Choroid plexus epithelial cell (primary cell): ENCODE data around the gene RIMBP3B.
"Not testable (repeated sequence)": the region's sequence is repeated elsewhere in the genome, so short reads cannot be mapped to it uniquely, and the experiment has no call there.

ENCODE experiments used
- DNase-seq: peaks from one replicate; pipeline ENCODE4 v3.0.0-alpha.2; 2010; ENCODE audit warnings: low read depth
- H3K4me3 ChIP-seq: 2 replicates; pipeline ENCODE4 v1.5.1; 2011; ENCODE audit warnings: low read depth, mild to moderate bottlenecking, control low read depth, low read length, moderate library complexity

The RIMBP3B gene

DNA sequence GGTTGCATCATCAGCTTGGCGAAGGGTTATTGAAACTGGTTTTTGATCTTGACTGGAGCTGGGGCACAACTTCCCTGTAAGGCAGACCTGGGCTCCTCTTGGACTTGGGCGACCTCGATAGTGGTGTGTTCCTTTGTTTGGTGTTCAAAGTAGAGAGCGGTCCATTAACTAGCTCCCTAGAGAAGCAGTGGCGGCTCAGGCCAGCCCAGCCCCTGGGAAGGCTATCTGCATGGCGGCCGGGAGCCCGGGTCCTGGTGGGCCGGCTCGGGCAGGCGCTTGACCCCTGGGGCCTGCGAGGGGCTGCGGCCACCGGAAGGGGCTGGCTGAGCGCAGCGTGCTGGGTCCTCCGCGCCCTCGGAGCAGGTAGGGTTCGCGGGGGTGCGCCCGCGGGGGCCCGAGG, 32.8 kb downstream of the RIMBP3B start:
- H3K4me3 ChIP-seq, DNase-seq: not testable (repeated sequence)

DNA sequence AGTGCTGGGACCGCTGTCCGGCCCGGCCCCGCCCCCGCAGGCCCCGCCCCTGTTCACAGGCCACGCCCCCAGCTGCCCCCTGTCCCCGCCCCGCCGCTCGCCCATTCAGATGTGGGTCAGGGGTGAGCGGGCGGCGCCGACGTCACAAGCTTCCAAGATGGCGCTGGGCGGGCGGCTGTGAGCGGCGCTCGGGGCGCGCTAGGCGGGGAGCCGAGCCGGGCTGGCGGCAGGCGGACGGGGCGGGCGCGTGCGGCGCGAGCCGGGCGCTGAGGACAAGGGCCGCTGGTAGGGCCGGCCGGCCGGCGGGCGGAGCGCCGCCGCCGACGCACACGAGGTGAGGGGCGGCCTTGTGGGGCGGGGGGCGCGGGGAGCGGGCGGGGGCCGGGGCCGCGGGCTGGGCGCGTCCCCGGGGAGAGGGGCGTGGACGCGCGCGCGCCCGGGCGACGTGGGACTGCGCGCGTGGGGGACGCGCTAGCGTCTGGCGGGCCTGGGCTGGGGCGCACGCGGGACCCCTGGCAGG, 33.7 kb downstream of the RIMBP3B start, which contains the start of gene HIC2:
Gene HIC2 (plus strand): TSS at position 145 of the 520 bp plus-strand sequence. CDS start 25,461 bp downstream, outside the sequence.
- H3K4me3 ChIP-seq = peak within 1 kb of the TSS; percentile 54
- DNase-seq = not testable (repeated sequence)

DNA sequence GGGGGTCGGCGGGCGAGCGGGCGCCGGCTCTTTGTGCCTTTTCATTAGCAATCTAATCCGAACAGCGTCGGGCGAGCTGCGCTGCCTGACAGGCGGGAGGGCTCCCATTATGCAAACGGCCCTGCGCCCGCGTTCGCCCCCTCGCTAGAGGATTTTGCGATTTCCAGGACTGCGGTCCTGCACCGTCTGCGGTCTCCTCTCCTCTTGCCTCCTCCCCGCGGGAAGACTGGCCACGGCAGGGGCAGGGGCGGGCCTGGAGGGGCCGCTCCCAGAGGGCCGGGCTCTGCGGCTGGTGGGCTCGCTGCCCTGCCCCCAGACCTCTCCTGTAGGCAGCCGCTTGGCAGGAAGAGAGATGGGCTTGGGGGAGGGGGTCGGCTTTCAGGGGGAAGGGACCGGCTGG, 34.3 kb downstream of the RIMBP3B start:
- not testable (repeated sequence) for DNase-seq
- H3K4me3 ChIP-seq = peak overlapping the region; percentile 54

DNA sequence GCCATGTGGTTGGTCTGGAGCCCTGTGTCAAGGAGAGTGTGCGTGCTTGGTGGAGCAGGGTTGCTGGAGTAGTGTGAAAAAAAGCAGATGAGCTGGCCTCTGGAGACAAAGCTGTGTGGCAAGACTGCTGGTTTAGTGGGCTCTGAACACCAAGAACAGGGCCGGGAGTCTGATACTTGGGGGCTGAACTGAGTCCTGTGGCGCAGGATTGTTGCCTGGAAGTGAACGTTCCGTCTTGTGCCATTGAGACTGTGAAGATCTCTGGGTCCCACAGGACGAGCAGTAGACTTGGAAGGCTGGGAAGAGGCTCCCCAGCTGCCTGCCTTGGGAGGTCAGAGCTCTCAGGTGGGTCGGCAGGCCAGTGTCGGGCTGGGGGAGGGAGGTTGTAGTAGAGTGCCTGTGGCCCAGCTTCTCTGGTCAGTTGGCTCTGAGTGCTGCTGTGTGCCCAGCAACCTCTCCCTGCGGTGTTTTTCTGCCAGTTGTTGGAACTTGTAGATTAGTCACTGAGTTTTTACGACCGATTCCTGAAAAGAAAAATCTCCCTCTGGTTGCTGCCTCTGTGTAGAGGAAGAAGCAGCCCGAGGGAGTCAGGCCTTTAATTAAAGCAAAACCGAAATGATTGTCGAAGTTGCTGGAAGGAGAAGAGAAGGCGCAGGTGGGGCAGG, 35.6 kb downstream of the RIMBP3B start:
- not testable (repeated sequence) for DNase-seq, H3K4me3 ChIP-seq

DNA sequence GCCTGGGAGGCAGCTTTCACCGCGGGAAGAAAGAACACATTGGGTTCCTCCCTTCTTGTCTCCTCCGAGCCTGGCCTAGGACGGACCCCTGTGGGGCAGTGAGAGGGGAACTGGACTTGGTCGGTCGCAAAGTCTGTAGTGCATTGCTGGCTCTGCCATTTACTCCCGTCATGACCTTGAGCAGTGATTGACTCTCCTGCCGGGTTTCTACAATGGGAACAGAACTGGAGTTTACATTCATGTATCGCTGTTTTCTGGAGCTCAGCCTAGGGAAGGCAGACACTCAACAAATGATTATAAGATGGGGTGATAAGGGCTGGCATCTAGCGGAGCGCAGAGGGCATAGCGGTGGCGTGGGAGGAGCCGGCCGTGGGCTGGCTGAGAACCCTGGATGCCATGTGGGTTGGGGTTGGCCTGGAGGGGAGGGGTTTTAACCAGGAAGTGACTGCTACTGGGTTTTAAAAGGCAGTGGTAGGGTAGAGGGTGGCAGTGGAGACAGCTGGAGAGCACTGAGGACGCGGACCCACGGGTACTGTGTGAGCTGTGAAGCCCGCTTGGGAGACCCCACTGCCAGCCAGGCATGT, 36.7 kb downstream of the RIMBP3B start:
- DNase-seq, H3K4me3 ChIP-seq: not testable (repeated sequence)

DNA sequence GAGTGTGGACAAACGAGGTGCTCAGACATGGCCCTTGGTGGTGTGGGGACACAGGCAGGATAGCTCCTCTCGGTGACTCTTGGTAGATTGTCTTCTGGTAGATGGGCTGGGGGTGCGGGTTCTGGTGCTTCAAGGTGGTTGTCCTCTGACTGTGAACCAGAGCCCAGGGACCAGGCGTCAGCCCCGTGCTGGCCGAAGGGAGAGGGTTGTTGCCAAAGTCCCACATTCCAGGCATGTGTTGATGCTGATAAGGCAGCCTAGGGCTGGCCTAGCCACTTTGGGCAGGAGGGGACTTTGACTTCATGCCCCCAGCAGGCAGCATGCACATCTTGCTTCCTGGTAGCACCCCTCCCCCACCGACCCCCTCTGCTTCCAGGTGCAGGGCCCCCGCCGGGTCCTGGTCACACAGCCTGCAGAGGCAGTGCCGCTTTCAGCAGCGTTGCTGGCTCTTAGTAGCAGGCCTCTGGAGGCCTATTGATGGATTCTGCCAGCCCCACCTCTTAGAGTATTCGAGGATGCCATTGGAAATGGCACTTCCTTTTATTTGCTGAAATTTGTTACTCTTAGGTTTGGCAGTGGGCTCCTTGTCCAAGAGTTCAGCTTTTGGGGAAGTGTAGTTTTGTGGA, 40.6 kb downstream of the RIMBP3B start:
- not testable (repeated sequence) for H3K4me3 ChIP-seq, DNase-seq

DNA sequence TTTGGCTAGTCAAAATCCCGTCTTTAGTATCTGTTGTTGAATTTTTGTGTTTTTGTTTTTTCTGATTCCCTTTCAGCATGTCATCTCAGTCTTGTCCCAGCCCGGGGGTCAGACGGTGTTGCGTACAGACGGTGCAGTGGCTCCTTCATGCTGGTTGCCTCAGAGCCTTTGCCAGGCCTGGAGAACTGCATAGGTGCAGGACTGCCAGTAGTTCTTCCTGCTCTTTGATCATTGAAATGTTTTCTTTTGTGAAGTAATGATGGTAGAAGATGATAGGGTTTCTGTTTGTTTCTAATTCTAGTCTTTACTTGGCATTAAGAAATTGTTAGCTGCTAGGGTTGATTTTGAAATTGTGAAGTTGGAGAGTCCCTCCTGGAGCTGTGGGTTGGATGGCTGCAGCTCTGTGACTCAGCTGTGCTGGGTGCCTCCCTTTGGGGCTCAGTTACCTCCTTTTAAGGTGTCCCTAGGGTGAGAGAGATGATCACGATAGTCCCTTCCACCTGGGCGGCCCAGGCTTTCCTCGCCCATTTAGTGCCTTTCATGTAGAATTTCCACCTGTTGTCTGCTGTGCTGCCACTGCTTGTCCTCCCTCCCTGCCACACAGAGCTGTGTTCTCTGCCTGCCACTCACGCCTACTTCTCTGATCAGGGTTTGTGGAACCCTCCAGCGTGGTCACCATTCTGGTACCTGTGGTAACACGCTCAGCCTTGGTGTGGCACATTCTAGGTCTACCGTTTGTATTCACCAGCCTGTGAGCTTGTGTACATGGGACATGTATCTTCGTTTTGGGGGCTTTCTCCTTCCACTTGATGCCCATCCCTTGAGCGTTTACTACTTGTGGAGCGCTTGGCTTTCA, 51.1 kb downstream of the RIMBP3B start:
- DNase-seq, H3K4me3 ChIP-seq: not testable (repeated sequence)

DNA sequence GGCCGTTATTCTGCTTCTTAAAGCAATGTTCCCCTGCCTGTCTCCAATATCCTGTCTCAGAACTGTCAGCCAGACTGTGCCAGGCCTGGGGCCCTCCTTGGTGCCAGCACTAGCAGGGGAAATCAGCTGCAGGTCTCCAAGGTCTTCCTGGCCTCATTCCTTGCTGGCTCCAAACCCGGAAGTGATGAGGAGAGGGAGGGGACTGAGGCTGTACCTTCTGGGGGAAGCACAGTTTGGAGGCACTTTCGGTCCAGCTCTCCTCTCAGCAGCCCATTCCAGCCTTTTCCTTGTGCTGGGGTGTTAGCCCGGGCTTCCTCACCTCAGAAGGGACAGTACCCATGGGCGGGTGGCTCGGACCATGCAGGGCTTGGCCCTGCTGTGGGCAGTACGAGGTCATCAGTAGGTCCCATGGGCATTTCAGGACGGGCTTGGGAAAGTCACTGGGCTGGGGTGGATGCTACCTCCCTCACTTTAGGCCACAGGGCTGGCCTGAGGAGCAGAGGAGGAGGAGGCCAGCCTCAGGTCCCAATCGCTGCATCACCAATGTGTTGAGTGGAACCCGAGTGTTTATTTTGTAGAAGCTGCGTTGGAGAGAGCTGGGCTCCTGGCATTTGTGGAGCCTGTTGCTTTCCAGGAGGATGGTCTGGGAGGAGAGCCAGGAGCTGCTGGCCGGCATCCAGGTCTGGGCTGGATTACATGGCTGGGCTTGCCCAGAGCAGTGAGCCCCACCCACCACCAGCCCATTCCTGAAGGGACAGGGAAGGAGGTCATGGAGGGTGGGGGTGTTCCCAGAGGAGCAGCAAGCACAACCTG, 52.7 kb downstream of the RIMBP3B start:
- not testable (repeated sequence) for DNase-seq, H3K4me3 ChIP-seq

DNA sequence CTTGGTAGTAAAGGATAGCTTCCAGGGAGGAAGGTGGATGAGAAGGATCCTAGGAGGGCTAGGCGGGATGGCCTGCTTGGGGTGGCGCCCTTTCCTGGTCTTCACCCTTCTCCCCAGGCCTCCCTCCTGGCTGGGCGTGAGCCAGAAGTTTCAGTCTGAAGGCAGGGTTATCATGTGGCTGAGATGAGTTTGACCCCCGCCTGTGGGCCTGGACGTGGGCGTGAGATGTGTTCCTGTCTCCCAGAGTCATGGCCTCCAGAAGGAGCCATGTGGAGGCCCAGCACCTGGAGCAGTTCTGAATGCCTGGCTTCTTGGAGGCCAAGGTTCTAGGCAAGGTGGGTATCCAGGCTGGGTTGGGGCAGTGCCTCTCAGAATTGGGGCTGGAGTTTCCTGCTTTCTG, 54.5 kb downstream of the RIMBP3B start:
- DNase-seq, H3K4me3 ChIP-seq: not testable (repeated sequence)
